GM10248 (cell line): ENCODE data around the gene TMED10.

Experiments
- CTCF ChIA-PET: fragments of 300-600 bp; sonication (Branson Sonifier 250); formaldehyde crosslinking; extraction: SDS; loops from one replicate; lab custom pipeline; 2021; ENCODE audit warnings: antibody characterized with exemption; lab: Yijun Ruan, JAX
- POLR2A ChIA-PET: fragments of 350-650 bp; sonication (Branson Sonifier 250); formaldehyde crosslinking; extraction: SDS; loops from one replicate; lab custom pipeline; 2020; ENCODE audit warnings: antibody characterized with exemption; lab: Yijun Ruan, JAX
- DNase-seq: peaks from one replicate; pipeline ENCODE4 v3.0.0; 2012; ENCODE audit errors: extremely low spot score
- CTCF ChIP-seq: IDR thresholded peaks from 2 replicates; pipeline ENCODE4 v1.5.1; 2012; ENCODE audit warnings: mild to moderate bottlenecking, low read depth; ENCODE audit errors: extremely low read depth, missing control alignments, control extremely low read depth

The TMED10 gene

GRCh38 chr14:75217508-75218206 lies 41.2 kb upstream of the TMED10 start:
- CTCF ChIA-PET = interaction anchor here (0.6 to 2.6 kb wide), 4 partner anchors 8 to 30 kb away, joined by 3 to 10 read pairs (median 6); no protein-coding TSS in a partner anchor
- TF ChIP-seq CTCF = no peak
- DNase-seq = no peak
- POLR2A ChIA-PET = interaction anchor here (0.8 kb wide), 1 partner anchor 55 kb away, joined by 3 read pairs; no protein-coding TSS in a partner anchor

DNA sequence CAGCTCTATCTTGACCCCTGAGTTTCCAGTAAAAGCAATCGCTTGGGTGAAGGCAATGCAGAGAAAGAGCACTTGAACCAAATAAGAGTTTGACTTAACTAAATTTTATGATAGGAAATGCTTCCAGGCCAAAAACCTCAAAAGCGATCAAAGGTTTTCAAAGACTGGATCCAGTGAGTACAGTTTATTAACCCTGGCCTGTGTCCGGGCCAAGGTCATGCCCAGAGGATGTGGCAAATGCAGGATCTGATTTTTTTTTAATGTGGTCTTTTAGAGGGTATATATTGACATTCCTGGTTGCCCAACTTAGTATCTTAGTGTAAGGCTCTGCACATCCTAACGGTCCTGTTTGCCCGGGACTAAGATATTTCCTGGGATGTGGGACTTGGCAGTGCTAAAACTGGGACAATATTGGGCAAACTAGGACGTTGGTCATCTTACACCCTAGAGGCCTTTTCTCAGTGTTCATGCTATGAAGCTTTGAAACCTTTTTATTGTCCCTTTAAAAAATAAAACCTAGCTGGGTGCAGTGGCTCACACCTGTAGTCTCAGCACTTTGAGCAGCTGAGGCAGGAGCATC lies 40.1 kb upstream of the TMED10 start:
- POLR2A ChIA-PET = no interaction called here
- CTCF ChIA-PET = interaction anchor here (0.8 to 1.8 kb wide), 2 partner anchors 13 to 14 kb away, joined by 3 to 10 read pairs; no protein-coding TSS in a partner anchor
- DNase-seq = no peak
- TF ChIP-seq CTCF = no peak

GRCh38 chr14:75215520-75215919 lies 39.1 kb upstream of the TMED10 start:
- POLR2A ChIA-PET = no interaction called here
- DNase-seq = no peak
- CTCF ChIA-PET = interaction anchor here (0.8 kb wide), 1 partner anchor 13 kb away, joined by 3 read pairs; no protein-coding TSS in a partner anchor
- no peak for TF ChIP-seq CTCF

- CTCF ChIA-PET = interaction anchor here (1.2 kb wide), 1 partner anchor 8 kb away, joined by 4 read pairs; no protein-coding TSS in a partner anchor
- TF ChIP-seq CTCF = no peak
- DNase-seq = no peak
- POLR2A ChIA-PET = no interaction called here
These were observed 38.1 kb upstream of the TMED10 start for GRCh38 chr14:75214558-75214957.

DNA sequence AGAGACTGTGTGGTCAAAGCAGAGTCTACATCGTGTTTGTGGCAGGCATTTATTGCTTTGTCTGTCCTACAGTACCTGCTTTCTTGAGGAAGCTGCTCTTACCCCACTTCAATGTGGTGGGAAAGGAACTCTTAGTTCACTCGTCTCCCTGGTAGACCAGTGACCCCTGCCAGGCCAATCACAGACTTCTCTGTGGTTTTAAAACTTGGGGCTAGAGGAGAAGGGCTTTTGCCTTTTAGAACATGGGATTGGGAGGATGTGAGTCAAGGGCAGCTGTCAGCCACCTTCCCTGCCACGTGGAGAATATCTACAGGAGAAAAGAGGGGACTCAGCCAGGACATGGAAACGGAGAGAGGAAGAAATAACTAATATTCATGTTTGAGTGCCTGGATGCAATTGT lies 36.8 kb upstream of the TMED10 start:
- ChIA-PET CTCF (no interaction called here), POLR2A (no interaction called here)
- no peak for DNase-seq
- no peak for TF ChIP-seq CTCF

DNA sequence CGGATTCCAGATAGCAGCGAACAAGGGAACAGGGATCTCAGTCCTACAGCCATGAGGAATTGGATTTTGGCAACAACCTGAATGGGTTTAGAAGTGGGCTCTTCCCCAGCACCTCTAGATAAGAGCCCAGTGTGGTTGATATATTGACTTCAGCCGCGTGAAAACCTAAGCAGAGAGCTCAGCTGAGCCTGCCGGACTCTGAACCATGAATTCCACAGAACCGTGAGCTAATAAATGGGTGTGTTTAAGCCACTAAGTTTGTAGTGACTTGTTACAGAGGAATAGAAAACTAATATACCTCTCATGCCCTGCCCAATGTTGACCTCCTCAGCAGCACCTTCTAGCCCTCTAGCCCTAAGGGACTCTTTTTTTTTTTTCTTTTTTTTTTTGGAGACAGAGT lies 32.4 kb upstream of the TMED10 start:
- ChIA-PET CTCF (interaction anchor here (0.7 kb wide), 1 partner anchor 9 kb away, joined by 3 read pairs; no protein-coding TSS in a partner anchor), POLR2A (no interaction called here)
- TF ChIP-seq CTCF = no peak
- no peak for DNase-seq
